Immature natural killer cell (primary cell): ENCODE data around the gene MAP3K14. TPM values are rescaled to one million over a fixed set of nuclear protein-coding genes. Genes with fewer than 3 reads are reported as not detected.
"Not testable (repeated sequence)": the region's sequence is repeated elsewhere in the genome, so short reads cannot be mapped to it uniquely, and the experiment has no call there.

Experiments
- DNase-seq, 3 donors: peaks; one replicate each; pipeline ENCODE4 v3.0.0; 2022; ENCODE audit warnings: mixed read lengths in 1 of 3
- H3K27ac Mint-ChIP-seq, 6 donors: one replicate each; pipeline ENCODE4 v1.8.0; 2020; ENCODE audit warnings: mixed read lengths in 6 of 6, mild to moderate bottlenecking in 5 of 6, inconsistent platforms in 4 of 6, moderate library complexity in 3 of 6
- H3K27me3 Mint-ChIP-seq, 3 donors: one replicate each; pipeline ENCODE4 v1.8.0; 2020 to 2021; ENCODE audit warnings: low read depth in 3 of 3, mild to moderate bottlenecking in 3 of 3, mixed read lengths in 3 of 3, moderate library complexity in 3 of 3, inconsistent platforms in 1 of 3
- H3K36me3 Mint-ChIP-seq, 3 donors: one replicate each; pipeline ENCODE4 v1.8.0; 2020; ENCODE audit warnings: mixed read lengths in 3 of 3, inconsistent platforms in 2 of 3, mild to moderate bottlenecking in 2 of 3
- H3K4me1 Mint-ChIP-seq, 2 donors: one replicate each; pipeline ENCODE4 v1.8.0; 2020; ENCODE audit warnings: inconsistent platforms in 2 of 2, mild to moderate bottlenecking in 2 of 2, mixed read lengths in 2 of 2, moderate library complexity in 1 of 2
- H3K4me3 Mint-ChIP-seq, 5 donors: one replicate each; pipeline ENCODE4 v1.8.0; 2020; ENCODE audit warnings: mild to moderate bottlenecking in 5 of 5, mixed read lengths in 5 of 5, inconsistent platforms in 3 of 5, moderate library complexity in 3 of 5
- H3K9me3 Mint-ChIP-seq, 6 donors: one replicate each; pipeline ENCODE4 v1.8.0; 2020; ENCODE audit warnings: mild to moderate bottlenecking in 6 of 6, mixed read lengths in 6 of 6, inconsistent platforms in 4 of 6, moderate library complexity in 3 of 6
- polyA plus RNA-seq, 3 donors: library from polyadenylated mRNA; unstranded; fragments of 300-500 nt; fragmentation: Illumina TruSeq; gene quantifications; one replicate each; pipeline ENCODE4 v1.2.3, GENCODE V29; 2021

MAP3K14 gene
- polyA plus RNA-seq, 3 donors from 2014 or later = 1.0 to 3.4 (median 3.0) TPM

GRCh38 chr17:45345554-45346215 lies 28.9 kb upstream of the MAP3K14 start:
- H3K27me3 Mint-ChIP-seq = peaks cover 0 to 4% (median 0%) of the 10 kb centered on the region in 3 donors
- H3K4me1 Mint-ChIP-seq = no peaks in the 10 kb centered on the region
- H3K9me3 Mint-ChIP-seq = peaks cover 0 to 2% (median 0%) of the 10 kb centered on the region in 6 donors
- no peak overlapping the region for H3K27ac Mint-ChIP-seq
- no peak for DNase-seq
- no peaks in the 10 kb centered on the region for H3K36me3 Mint-ChIP-seq
- H3K4me3 Mint-ChIP-seq = no peak overlapping the region

- Mint-ChIP-seq H3K9me3 (peaks cover 0 to 2% (median 0%) of the 10 kb centered on the region in 6 donors), H3K27me3 (peaks cover 0 to 4% (median 0%) of the 10 kb centered on the region in 3 donors), H3K27ac (no peak overlapping the region), H3K4me1 (no peaks in the 10 kb centered on the region), H3K36me3 (no peaks in the 10 kb centered on the region), H3K4me3 (no peak overlapping the region)
- no peak for DNase-seq
Measured at GRCh38 chr17:45345246-45345553, 28.4 kb upstream of the MAP3K14 start.

GRCh38 chr17:45343967-45344664 lies 27.3 kb upstream of the MAP3K14 start:
- not testable (repeated sequence) for H3K36me3 Mint-ChIP-seq, H3K4me1 Mint-ChIP-seq, H3K9me3 Mint-ChIP-seq, H3K27ac Mint-ChIP-seq, H3K27me3 Mint-ChIP-seq, DNase-seq, H3K4me3 Mint-ChIP-seq

GRCh38 chr17:45342871-45343526 lies 26.2 kb upstream of the MAP3K14 start:
- Mint-ChIP-seq H3K36me3 (no peaks in the 10 kb centered on the region), H3K4me3 (no peak overlapping the region), H3K4me1 (no peaks in the 10 kb centered on the region), H3K27me3 (peaks cover 0 to 2% (median 0%) of the 10 kb centered on the region in 3 donors), H3K9me3 (peaks cover 0 to 2% (median 0%) of the 10 kb centered on the region in 6 donors), H3K27ac (no peak overlapping the region)
- no peak for DNase-seq

GRCh38 chr17:45342306-45342705 lies 25.5 kb upstream of the MAP3K14 start:
- Mint-ChIP-seq H3K27me3 (peaks cover 0 to 3% (median 0%) of the 10 kb centered on the region in 3 donors), H3K4me3 (no peak overlapping the region), H3K36me3 (no peaks in the 10 kb centered on the region), H3K4me1 (no peaks in the 10 kb centered on the region), H3K9me3 (peaks cover 0 to 2% (median 0%) of the 10 kb centered on the region in 6 donors), H3K27ac (no peak overlapping the region)
- no peak for DNase-seq

- Mint-ChIP-seq H3K27me3 (peaks cover 0 to 3% (median under 1%) of the 10 kb centered on the region in 3 donors), H3K27ac (no peak overlapping the region), H3K36me3 (no peaks in the 10 kb centered on the region), H3K4me3 (no peak overlapping the region), H3K4me1 (no peaks in the 10 kb centered on the region), H3K9me3 (peaks cover 0 to 2% (median 0%) of the 10 kb centered on the region in 6 donors)
- DNase-seq = no peak
Measured at GRCh38 chr17:45341533-45342158, 24.8 kb upstream of the MAP3K14 start.

- H3K4me1 Mint-ChIP-seq = no peaks in the 10 kb centered on the region
- peak overlapping the region in 1 of 6 donors; percentile 50 for H3K27ac Mint-ChIP-seq
- no peak overlapping the region for H3K4me3 Mint-ChIP-seq
- H3K9me3 Mint-ChIP-seq = peaks cover 0 to 2% (median 0%) of the 10 kb centered on the region in 6 donors
- H3K27me3 Mint-ChIP-seq = peaks cover 0 to 7% (median 1%) of the 10 kb centered on the region in 3 donors
- DNase-seq = no peak
- H3K36me3 Mint-ChIP-seq = no peaks in the 10 kb centered on the region
Measured at GRCh38 chr17:45339646-45340605, 23.1 kb upstream of the MAP3K14 start.

- no peak for DNase-seq
- peaks cover 0 to 9% (median 1%) of the 10 kb centered on the region in 3 donors for H3K27me3 Mint-ChIP-seq
- H3K4me3 Mint-ChIP-seq = no peak overlapping the region
- H3K36me3 Mint-ChIP-seq = no peaks in the 10 kb centered on the region
- no peak overlapping the region for H3K27ac Mint-ChIP-seq
- no peaks in the 10 kb centered on the region for H3K4me1 Mint-ChIP-seq
- H3K9me3 Mint-ChIP-seq = peaks cover 0 to 2% (median 0%) of the 10 kb centered on the region in 6 donors
Measured at GRCh38 chr17:45338996-45339535, 22.2 kb upstream of the MAP3K14 start.

GRCh38 chr17:45338023-45338781 lies 21.4 kb upstream of the MAP3K14 start:
- Mint-ChIP-seq H3K4me3 (no peak overlapping the region), H3K4me1 (no peaks in the 10 kb centered on the region)

GRCh38 chr17:45336390-45337182 lies 19.8 kb upstream of the MAP3K14 start:
- no peaks in the 10 kb centered on the region for H3K9me3 Mint-ChIP-seq
- H3K27me3 Mint-ChIP-seq = peaks cover 0 to 8% (median 1%) of the 10 kb centered on the region in 3 donors
- no peaks in the 10 kb centered on the region for H3K4me1 Mint-ChIP-seq
- H3K4me3 Mint-ChIP-seq = no peak overlapping the region
- no peak for DNase-seq
- H3K36me3 Mint-ChIP-seq = no peaks in the 10 kb centered on the region
- H3K27ac Mint-ChIP-seq = no peak overlapping the region

More at GRCh38 chr17:45338023-45338781, 21.4 kb upstream of the MAP3K14 start:
- Mint-ChIP-seq H3K9me3 (peaks cover 0 to 2% (median 0%) of the 10 kb centered on the region in 6 donors), H3K27ac (no peak overlapping the region), H3K27me3 (peaks cover 0 to 9% (median 1%) of the 10 kb centered on the region in 3 donors), H3K36me3 (no peaks in the 10 kb centered on the region)
- DNase-seq = no peak

- H3K27me3 Mint-ChIP-seq = peaks cover 0 to 8% (median 1%) of the 10 kb centered on the region in 3 donors
- no peaks in the 10 kb centered on the region for H3K4me1 Mint-ChIP-seq
- H3K9me3 Mint-ChIP-seq = no peaks in the 10 kb centered on the region
- H3K36me3 Mint-ChIP-seq = no peaks in the 10 kb centered on the region
- no peak for DNase-seq
- no peak overlapping the region for H3K4me3 Mint-ChIP-seq
- no peak overlapping the region for H3K27ac Mint-ChIP-seq
Measured at GRCh38 chr17:45335721-45336120, 18.9 kb upstream of the MAP3K14 start.
